CD4-positive, alpha-beta T cell (primary cell): Measurements from ENCODE around the gene CNTLN. TPM values are rescaled to one million over a fixed set of nuclear protein-coding genes. Genes with fewer than 3 reads are reported as not detected.

Source experiments
- ATAC-seq: fragments of 200-7000 bp; cut with Tn5 transposase; one replicate; pipeline ENCODE4 v1.10.0; 2022; ENCODE audit warnings: mild to moderate bottlenecking; ENCODE audit not compliant: poor library complexity
- CTCF ChIA-PET: fragments of 350-600 bp; sonication (Branson Sonifier 250); formaldehyde crosslinking; loops from one replicate; lab custom pipeline; 2021; ENCODE audit warnings: antibody characterized with exemption, inconsistent platforms; lab: Charles Lee
- POLR2A ChIA-PET: fragments of 350-600 bp; sonication (Branson Sonifier 250); formaldehyde crosslinking; loops from one replicate; lab custom pipeline; 2021; ENCODE audit warnings: antibody characterized with exemption, inconsistent platforms; lab: Charles Lee
- DNase-seq, 14 experiments: peaks; one replicate each; pipeline ENCODE4 v3.0.0-alpha.2; 2013 to 2020; ENCODE audit warnings: mixed read lengths in 2 of 14
- H3K27ac ChIP-seq, 2 donors: one replicate each; pipeline versions ENCODE4 v1.5.1 to v1.7.0; 2013; ENCODE audit warnings: low read length in 2 of 2, low read depth in 1 of 2, mild to moderate bottlenecking in 1 of 2
- H3K27me3 ChIP-seq, 2 experiments: 1 replicate in 1 of 2; 2 replicates in 1 of 2; pipeline versions ENCODE4 v1.6.1 to v1.7.0; 2013; ENCODE audit warnings: low read length in 2 of 2, control low read depth in 1 of 2, mild to moderate bottlenecking in 1 of 2, moderate library complexity in 1 of 2; ENCODE audit not compliant: insufficient read depth in 2 of 2, control insufficient read depth in 1 of 2
- H3K36me3 ChIP-seq: one replicate; pipeline ENCODE4 v1.6.1; 2013; ENCODE audit warnings: low read length, control low read depth; ENCODE audit not compliant: insufficient read depth
- H3K4me1 ChIP-seq: one replicate; pipeline ENCODE4 v1.6.1; 2013; ENCODE audit warnings: low read length, control low read depth; ENCODE audit not compliant: insufficient read depth
- H3K4me3 ChIP-seq: one replicate; pipeline ENCODE4 v1.5.1; 2013; ENCODE audit warnings: mild to moderate bottlenecking, low read length, moderate library complexity
- H3K9me3 ChIP-seq, 2 experiments: 1 replicate in 1 of 2; 2 replicates in 1 of 2; pipeline versions ENCODE4 v1.6.1 to v1.7.0; 2013; ENCODE audit warnings: low read length in 2 of 2, mild to moderate bottlenecking in 2 of 2, control low read depth in 1 of 2, moderate library complexity in 1 of 2; ENCODE audit not compliant: control insufficient read depth in 1 of 2, insufficient read depth in 1 of 2
- H3K27ac Mint-ChIP-seq: one replicate; pipeline ENCODE4 v1.8.0; 2020; ENCODE audit warnings: mixed read lengths
- H3K27me3 Mint-ChIP-seq: one replicate; pipeline ENCODE4 v1.8.0; 2021; ENCODE audit warnings: mixed read lengths
- H3K36me3 Mint-ChIP-seq: one replicate; pipeline ENCODE4 v1.8.0; 2021; ENCODE audit warnings: low read depth, mixed read lengths
- H3K4me1 Mint-ChIP-seq: one replicate; pipeline ENCODE4 v1.8.0; 2021; ENCODE audit warnings: low read depth, mixed read lengths
- H3K4me3 Mint-ChIP-seq: one replicate; pipeline ENCODE4 v1.8.0; 2020; ENCODE audit warnings: mild to moderate bottlenecking, mixed read lengths
- H3K9me3 Mint-ChIP-seq: one replicate; pipeline ENCODE4 v1.8.0; 2020; ENCODE audit warnings: mixed read lengths
- intact Hi-C, 2 experiments: fragments of 100-400 bp; cut with DNase I in 1 of 2; cut with micrococcal nuclease in 1 of 2; formaldehyde crosslinking; loops; one replicate each; pipeline versions ENCODE4 v1.15.1 to v1.9.0; 2023 to 2025; cut with DNase I, micrococcal nuclease
- total RNA-seq, 174 experiments: library from RNA in 2 of 174; stranded (reverse) in 2 of 174; gene quantifications; one replicate each; pipeline ENCODE4 v1.2.3 and lab custom pipeline; 2021 to 2026
- TF ChIP-seq, protein P1 (sequence below): fragments of 200-600 bp; IDR thresholded peaks from one replicate; pipeline ENCODE4 v1.8.0; 2022; ENCODE audit warnings: antibody characterized with exemption, mild to moderate bottlenecking

The CNTLN gene
- total RNA-seq, 2 experiments from 2014 or later: 0.25 to 0.28 TPM

GRCh38 chr9:17159469-17159868 lies 24.6 kb downstream of the CNTLN start:
- Histone ChIP-seq H3K4me1 (no peaks in the 10 kb centered on the region), H3K27ac (no peak overlapping the region), H3K4me3 (no peak overlapping the region), H3K36me3 (no peaks in the 10 kb centered on the region), H3K27me3 (no peaks in the 10 kb centered on the region), H3K9me3 (peaks cover 0 to 27% of the 10 kb centered on the region in 2 experiments)
- Mint-ChIP-seq H3K36me3 (no peaks in the 10 kb centered on the region), H3K4me3 (no peak overlapping the region), H3K27ac (no peak overlapping the region), H3K9me3 (peaks cover 2% of the 10 kb centered on the region), H3K27me3 (no peaks in the 10 kb centered on the region), H3K4me1 (no peaks in the 10 kb centered on the region)
- TF ChIP-seq, protein P1, sequence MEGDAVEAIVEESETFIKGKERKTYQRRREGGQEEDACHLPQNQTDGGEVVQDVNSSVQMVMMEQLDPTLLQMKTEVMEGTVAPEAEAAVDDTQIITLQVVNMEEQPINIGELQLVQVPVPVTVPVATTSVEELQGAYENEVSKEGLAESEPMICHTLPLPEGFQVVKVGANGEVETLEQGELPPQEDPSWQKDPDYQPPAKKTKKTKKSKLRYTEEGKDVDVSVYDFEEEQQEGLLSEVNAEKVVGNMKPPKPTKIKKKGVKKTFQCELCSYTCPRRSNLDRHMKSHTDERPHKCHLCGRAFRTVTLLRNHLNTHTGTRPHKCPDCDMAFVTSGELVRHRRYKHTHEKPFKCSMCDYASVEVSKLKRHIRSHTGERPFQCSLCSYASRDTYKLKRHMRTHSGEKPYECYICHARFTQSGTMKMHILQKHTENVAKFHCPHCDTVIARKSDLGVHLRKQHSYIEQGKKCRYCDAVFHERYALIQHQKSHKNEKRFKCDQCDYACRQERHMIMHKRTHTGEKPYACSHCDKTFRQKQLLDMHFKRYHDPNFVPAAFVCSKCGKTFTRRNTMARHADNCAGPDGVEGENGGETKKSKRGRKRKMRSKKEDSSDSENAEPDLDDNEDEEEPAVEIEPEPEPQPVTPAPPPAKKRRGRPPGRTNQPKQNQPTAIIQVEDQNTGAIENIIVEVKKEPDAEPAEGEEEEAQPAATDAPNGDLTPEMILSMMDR: no peak
- intact Hi-C loops: no loop called here
- DNase-seq: no peak
- POLR2A ChIA-PET: no interaction called here
- CTCF ChIA-PET: no interaction called here
- ATAC-seq: no peak

GRCh38 chr9:17160327-17160726 lies 25.5 kb downstream of the CNTLN start:
- Mint-ChIP-seq H3K4me1 (no peaks in the 10 kb centered on the region), H3K36me3 (no peaks in the 10 kb centered on the region), H3K4me3 (no peak overlapping the region), H3K27me3 (no peaks in the 10 kb centered on the region), H3K9me3 (peaks cover 2% of the 10 kb centered on the region), H3K27ac (no peak overlapping the region)
- ChIA-PET POLR2A (no interaction called here), CTCF (no interaction called here)
- TF ChIP-seq, protein P1: no peak
- Histone ChIP-seq H3K27me3 (no peaks in the 10 kb centered on the region), H3K27ac (no peak overlapping the region), H3K36me3 (no peaks in the 10 kb centered on the region), H3K4me1 (no peaks in the 10 kb centered on the region), H3K9me3 (peaks cover 0 to 19% of the 10 kb centered on the region in 2 experiments), H3K4me3 (no peak overlapping the region)
- ATAC-seq (no peak), DNase-seq (no peak)
- intact Hi-C loops: no loop called here

GRCh38 chr9:17165764-17166163 lies 30.9 kb downstream of the CNTLN start:
- peaks cover 0 to 13% of the 10 kb centered on the region in 2 experiments for H3K9me3 ChIP-seq
- CTCF ChIA-PET: no interaction called here
- no peaks in the 10 kb centered on the region for H3K36me3 Mint-ChIP-seq
- peaks cover 4% of the 10 kb centered on the region for H3K9me3 Mint-ChIP-seq
- intact Hi-C loops: no loop called here
- no peaks in the 10 kb centered on the region for H3K27me3 Mint-ChIP-seq
- H3K4me1 Mint-ChIP-seq: no peaks in the 10 kb centered on the region
- H3K4me1 ChIP-seq: no peaks in the 10 kb centered on the region
- no peak overlapping the region for H3K4me3 ChIP-seq
- ATAC-seq (no peak), DNase-seq (no peak)
- no peak overlapping the region for H3K4me3 Mint-ChIP-seq
- no peaks in the 10 kb centered on the region for H3K27me3 ChIP-seq
- POLR2A ChIA-PET: no interaction called here
- TF ChIP-seq, protein P1: no peak
- H3K27ac ChIP-seq: no peak overlapping the region
- H3K27ac Mint-ChIP-seq: no peak overlapping the region
- H3K36me3 ChIP-seq: no peaks in the 10 kb centered on the region
